Muscle layer of duodenum (tissue), 2 donors: Measurements from ENCODE around the gene RC3H2.
"Not testable (repeated sequence)": the region's sequence is repeated elsewhere in the genome, so short reads cannot be mapped to it uniquely, and the experiment has no call there.

Experiments
- H3K27ac ChIP-seq: one replicate; pipeline ENCODE4 v1.7.0; 2013; ENCODE audit warnings: mild to moderate bottlenecking, low read length
- H3K27me3 ChIP-seq: one replicate; pipeline ENCODE4 v1.7.0; 2013; ENCODE audit warnings: low read depth, mild to moderate bottlenecking, control low read depth, low read length
- H3K36me3 ChIP-seq, 2 donors: one replicate each; pipeline ENCODE4 v1.7.0; 2013; ENCODE audit warnings: low read length in 2 of 2, control low read depth in 1 of 2, mild to moderate bottlenecking in 1 of 2; ENCODE audit not compliant: insufficient read depth in 2 of 2, control insufficient read depth in 1 of 2
- H3K4me1 ChIP-seq, 2 donors: one replicate each; pipeline ENCODE4 v1.7.0; 2013; ENCODE audit warnings: low read length in 2 of 2, mild to moderate bottlenecking in 2 of 2, control low read depth in 1 of 2, moderate library complexity in 1 of 2; ENCODE audit not compliant: insufficient read depth in 2 of 2, control insufficient read depth in 1 of 2
- H3K4me3 ChIP-seq, 2 donors: one replicate each; pipeline ENCODE4 v1.7.0; 2013; ENCODE audit warnings: low read length in 2 of 2, low read depth in 1 of 2, mild to moderate bottlenecking in 1 of 2
- H3K9me3 ChIP-seq, 2 donors: one replicate each; pipeline ENCODE4 v1.7.0; 2013; ENCODE audit warnings: low read length in 2 of 2, control low read depth in 1 of 2, mild to moderate bottlenecking in 1 of 2; ENCODE audit not compliant: control insufficient read depth in 1 of 2
- donor health status: healthy.

RC3H2 gene

GRCh38 chr9:122865300-122865699, 39.9 kb downstream of the RC3H2 start:
- Histone ChIP-seq H3K9me3 (no peaks in the 10 kb centered on the region), H3K4me1 (no peaks in the 10 kb centered on the region), H3K4me3 (no peak overlapping the region), H3K36me3 (peaks cover 9 to 12% of the 10 kb centered on the region in 2 donors), H3K27ac (no peak overlapping the region), H3K27me3 (no peaks in the 10 kb centered on the region)

DNA sequence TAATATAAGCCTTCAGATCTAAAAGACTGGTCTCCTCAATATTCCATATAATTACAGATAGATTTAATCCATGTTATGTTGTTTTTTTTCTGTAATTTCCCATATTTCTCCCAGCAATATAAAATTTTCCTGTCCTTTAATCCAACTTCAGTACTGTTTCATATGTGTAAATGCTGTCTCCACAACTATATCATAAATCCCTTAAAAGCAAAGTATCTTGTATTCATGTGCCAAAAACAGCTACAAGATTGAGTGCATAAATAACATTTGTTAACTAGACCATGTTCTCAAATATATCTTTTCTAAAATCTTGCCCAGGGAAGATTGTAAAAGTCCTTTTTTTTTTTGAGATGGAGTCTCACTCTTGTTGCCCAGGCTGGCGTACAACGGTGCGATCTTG, 41.8 kb downstream of the RC3H2 start:
- Histone ChIP-seq H3K36me3 (peaks cover 14 to 25% of the 10 kb centered on the region in 2 donors), H3K4me3 (no peak overlapping the region), H3K4me1 (no peaks in the 10 kb centered on the region), H3K9me3 (no peaks in the 10 kb centered on the region), H3K27me3 (no peaks in the 10 kb centered on the region), H3K27ac (no peak overlapping the region)

GRCh38 chr9:122860319-122861142, 44.6 kb downstream of the RC3H2 start:
- Histone ChIP-seq H3K36me3 (peaks cover 28 to 42% of the 10 kb centered on the region in 2 donors), H3K27ac (no peak overlapping the region), H3K4me3 (no peak overlapping the region), H3K4me1 (no peaks in the 10 kb centered on the region), H3K9me3 (no peaks in the 10 kb centered on the region), H3K27me3 (no peaks in the 10 kb centered on the region)

DNA sequence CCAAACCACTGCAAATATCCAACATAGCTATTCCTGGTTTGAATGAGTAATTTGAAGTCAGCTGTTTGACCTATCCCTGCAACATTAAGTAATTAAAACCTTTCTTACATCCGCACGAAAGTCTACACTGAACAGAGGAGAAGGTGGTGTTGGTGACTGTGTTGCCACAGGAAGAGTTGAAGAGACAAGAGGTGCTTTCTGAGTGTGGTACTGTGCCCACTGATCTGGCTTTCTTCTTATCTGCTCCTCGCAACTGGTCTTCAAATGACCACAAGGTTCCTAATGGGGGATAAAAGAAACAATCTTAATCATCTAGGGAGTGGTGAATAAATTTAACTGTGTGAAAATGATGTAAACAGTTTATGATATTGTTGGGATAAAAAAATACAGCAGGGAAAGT, 47.3 kb downstream of the RC3H2 start:
- Histone ChIP-seq H3K36me3 (peaks cover 44 to 54% of the 10 kb centered on the region in 2 donors), H3K4me1 (no peaks in the 10 kb centered on the region), H3K9me3 (no peaks in the 10 kb centered on the region), H3K27me3 (no peaks in the 10 kb centered on the region), H3K4me3 (no peak overlapping the region), H3K27ac (no peak overlapping the region)

DNA sequence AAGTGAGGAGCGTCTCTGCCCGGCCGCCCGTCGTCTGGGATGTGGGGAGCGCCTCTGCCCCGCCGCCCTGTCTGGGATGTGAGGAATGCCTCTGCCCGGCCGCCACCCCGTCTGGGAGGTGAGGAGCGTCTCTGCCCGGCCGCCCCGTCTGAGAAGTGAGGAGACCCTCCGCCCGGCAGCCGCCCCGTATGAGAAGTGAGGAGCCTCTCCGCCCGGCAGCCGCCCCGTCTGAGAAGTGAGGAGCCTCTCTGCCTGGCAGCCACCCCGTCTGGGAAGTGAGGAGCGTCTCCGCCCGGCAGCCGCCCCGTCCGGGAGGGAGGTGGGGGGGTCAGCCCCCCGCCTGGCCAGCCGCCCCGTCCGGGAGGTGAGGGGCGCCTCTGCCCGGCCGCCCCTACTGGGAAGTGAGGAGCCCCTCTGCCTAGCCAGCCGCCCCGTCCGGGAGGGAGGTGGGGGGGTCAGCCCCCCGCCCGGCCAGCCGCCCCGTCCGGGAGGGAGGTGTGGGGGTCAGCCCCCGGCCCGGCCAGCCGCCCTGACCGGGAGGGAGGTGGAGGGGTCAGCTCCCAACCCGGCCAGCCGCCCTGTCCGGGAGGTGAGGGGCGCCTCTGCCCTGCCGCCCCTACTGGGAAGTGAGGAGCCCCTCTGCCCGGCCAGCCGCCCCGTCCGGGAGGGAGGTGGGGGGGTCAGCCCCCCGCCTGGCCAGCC, 52.9 kb downstream of the RC3H2 start:
- not testable (repeated sequence) for H3K4me1 ChIP-seq

DNA sequence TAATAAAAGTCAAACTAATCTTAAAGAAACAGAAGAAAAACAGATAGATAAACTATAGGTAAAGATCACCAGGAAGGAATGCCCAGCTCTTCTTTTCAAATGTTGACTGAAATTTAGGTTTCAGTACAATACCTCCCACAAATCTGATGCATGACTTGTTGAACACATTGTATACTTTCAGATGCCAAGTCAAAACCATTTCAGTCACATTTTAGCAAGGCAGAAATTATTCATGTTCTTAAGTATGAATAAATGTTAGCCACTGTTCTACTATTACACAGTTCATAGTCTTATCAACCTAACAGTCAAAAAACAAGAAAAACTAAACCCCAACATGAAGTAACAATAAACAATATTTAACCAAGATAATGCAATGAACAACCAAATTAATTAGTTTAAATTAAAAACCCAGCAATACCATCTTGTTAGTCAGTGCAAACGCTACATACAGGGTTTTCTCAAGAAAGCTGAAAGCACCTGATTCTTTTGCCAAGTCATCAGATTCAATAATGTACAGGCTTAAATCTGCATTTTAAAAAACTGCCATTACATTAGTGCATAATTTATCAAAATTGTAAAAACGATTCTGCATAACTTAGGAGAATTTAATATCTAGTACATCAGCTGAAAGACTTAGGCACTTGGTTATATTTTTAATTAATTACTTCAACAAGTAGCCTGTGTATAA, 56.8 kb downstream of the RC3H2 start:
- H3K36me3 ChIP-seq: peaks cover 23 to 35% of the 10 kb centered on the region in 2 donors
- no peaks in the 10 kb centered on the region for H3K9me3 ChIP-seq

More for the DNA sequence above, 52.9 kb downstream of the RC3H2 start:
- H3K36me3 ChIP-seq: peaks cover 45 to 47% of the 10 kb centered on the region in 2 donors
- H3K9me3 ChIP-seq, H3K27me3 ChIP-seq, H3K27ac ChIP-seq, H3K4me3 ChIP-seq: not testable (repeated sequence)

GRCh38 chr9:122846371-122846940, 58.7 kb downstream of the RC3H2 start:
- no peaks in the 10 kb centered on the region for H3K4me1 ChIP-seq
- H3K36me3 ChIP-seq: peaks cover 22 to 33% of the 10 kb centered on the region in 2 donors
- no peaks in the 10 kb centered on the region for H3K27me3 ChIP-seq
- no peak overlapping the region for H3K27ac ChIP-seq
- H3K4me3 ChIP-seq: no peak overlapping the region
- H3K9me3 ChIP-seq: no peaks in the 10 kb centered on the region

More for the DNA sequence above, 56.8 kb downstream of the RC3H2 start:
- Histone ChIP-seq H3K4me1 (no peaks in the 10 kb centered on the region), H3K27me3 (no peaks in the 10 kb centered on the region), H3K4me3 (no peak overlapping the region), H3K27ac (no peak overlapping the region)

GRCh38 chr9:122845116-122845515, 60.0 kb downstream of the RC3H2 start:
- Histone ChIP-seq H3K27ac (no peak overlapping the region), H3K4me3 (no peak overlapping the region), H3K36me3 (peaks cover 17 to 24% of the 10 kb centered on the region in 2 donors), H3K4me1 (no peaks in the 10 kb centered on the region), H3K27me3 (no peaks in the 10 kb centered on the region), H3K9me3 (no peaks in the 10 kb centered on the region)

DNA sequence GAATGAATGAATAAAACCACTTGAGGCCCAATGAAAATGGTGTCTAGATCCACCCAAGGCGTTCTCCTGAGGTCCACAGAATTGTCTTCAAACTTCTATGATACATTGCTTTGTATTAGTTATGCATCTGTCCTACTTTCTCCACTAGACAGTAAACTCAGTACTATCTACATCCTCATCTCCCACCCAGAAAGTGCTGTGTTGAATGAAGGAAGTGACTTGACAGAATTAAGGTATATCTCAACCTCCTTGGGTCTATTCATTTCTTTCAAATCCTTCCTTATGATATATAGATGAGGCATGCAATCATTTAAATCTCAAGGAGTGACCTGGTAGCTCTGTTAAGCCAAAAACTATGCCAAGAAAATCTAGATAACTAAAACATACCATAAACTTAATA, 61.0 kb downstream of the RC3H2 start:
- Histone ChIP-seq H3K27me3 (no peaks in the 10 kb centered on the region), H3K4me1 (no peaks in the 10 kb centered on the region), H3K9me3 (no peaks in the 10 kb centered on the region), H3K4me3 (no peak overlapping the region), H3K27ac (no peak overlapping the region), H3K36me3 (peaks cover 15 to 17% of the 10 kb centered on the region in 2 donors)

DNA sequence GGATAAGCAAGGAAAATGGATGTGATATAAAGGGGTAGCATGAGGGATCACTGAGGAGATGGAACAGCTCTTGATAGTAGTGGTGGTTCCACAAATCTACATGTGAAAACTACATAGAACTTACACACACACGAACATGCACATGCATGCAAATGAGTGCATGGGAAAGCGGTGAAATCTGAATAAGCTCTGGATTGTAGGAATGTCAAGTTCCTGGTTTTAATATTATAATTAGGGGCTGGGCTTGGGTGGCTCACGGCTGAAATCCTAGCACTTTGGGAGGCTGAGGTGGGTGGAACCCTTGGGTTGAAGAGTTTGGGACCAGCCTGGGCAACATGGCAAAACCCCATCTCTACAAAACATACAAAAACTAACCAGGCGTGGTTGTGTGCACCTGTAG, 63.7 kb downstream of the RC3H2 start:
- H3K27me3 ChIP-seq: no peaks in the 10 kb centered on the region
- no peaks in the 10 kb centered on the region for H3K9me3 ChIP-seq
- no peak overlapping the region for H3K27ac ChIP-seq
- H3K4me3 ChIP-seq: no peak overlapping the region
- peaks cover 5 to 9% of the 10 kb centered on the region in 2 donors for H3K36me3 ChIP-seq
- no peaks in the 10 kb centered on the region for H3K4me1 ChIP-seq

DNA sequence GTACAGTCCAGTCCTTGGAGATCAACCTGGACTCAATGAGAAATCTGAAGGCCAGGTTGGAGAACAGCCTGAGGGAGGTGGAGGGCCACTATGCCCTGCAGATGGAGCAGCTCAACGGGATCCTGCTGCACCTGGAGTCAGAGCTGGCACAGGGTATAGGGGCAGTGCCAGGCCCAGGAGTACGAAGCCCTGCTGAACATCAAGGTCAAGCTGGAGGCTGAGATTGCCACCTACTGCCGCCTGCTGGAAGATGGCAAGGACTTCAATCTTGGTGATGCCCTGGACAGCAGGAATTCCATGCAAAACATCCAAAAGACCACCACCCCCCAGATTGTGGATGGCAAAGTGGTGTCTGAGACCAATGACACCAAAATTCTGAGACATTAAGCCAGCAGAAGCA, 66.7 kb downstream of the RC3H2 start:
- not testable (repeated sequence) for H3K4me1 ChIP-seq, H3K27ac ChIP-seq, H3K36me3 ChIP-seq, H3K27me3 ChIP-seq, H3K9me3 ChIP-seq, H3K4me3 ChIP-seq
